KMS-11 (cell line): ENCODE measurements around the gene GNB1L.

Source experiments
- H2AFZ ChIP-seq: fragments of 200-600 bp; sonication (generic); 2 replicates; pipeline ENCODE4 v1.6.1; 2016; ENCODE audit warnings: antibody characterized with exemption, mixed run types, low read depth
- H3K27ac ChIP-seq: fragments of 200-600 bp; sonication (generic); 2 replicates; pipeline ENCODE4 v1.6.1; 2016; ENCODE audit warnings: mild to moderate bottlenecking, mixed run types
- H3K27me3 ChIP-seq: fragments of 200-600 bp; sonication (generic); 2 replicates; pipeline ENCODE4 v1.6.1; 2017; ENCODE audit warnings: mild to moderate bottlenecking, low read depth, mixed run types, moderate library complexity; ENCODE audit not compliant: insufficient read depth
- H3K36me3 ChIP-seq: fragments of 200-600 bp; sonication (generic); 2 replicates; pipeline ENCODE4 v1.6.1; 2017; ENCODE audit warnings: mild to moderate bottlenecking, mixed run types; ENCODE audit not compliant: insufficient read depth
- H3K4me1 ChIP-seq: fragments of 200-600 bp; sonication (generic); 2 replicates; pipeline ENCODE4 v1.6.1; 2016; ENCODE audit warnings: mild to moderate bottlenecking, low read depth, mixed run types; ENCODE audit not compliant: poor library complexity, severe bottlenecking
- H3K4me2 ChIP-seq: fragments of 200-600 bp; sonication (generic); 2 replicates; pipeline ENCODE4 v1.7.0; 2016; ENCODE audit warnings: mild to moderate bottlenecking, mixed run types
- H3K4me3 ChIP-seq: fragments of 200-600 bp; sonication (generic); IDR thresholded peaks from 2 replicates; pipeline ENCODE4 v1.6.1; 2017; ENCODE audit warnings: low read depth, low read length, mixed read lengths; ENCODE audit not compliant: insufficient read depth
- H3K79me2 ChIP-seq: fragments of 200-600 bp; sonication (generic); 2 replicates; pipeline ENCODE4 v1.6.1; 2016; ENCODE audit warnings: low read depth, mixed run types; ENCODE audit not compliant: insufficient read depth
- H3K9ac ChIP-seq: fragments of 200-600 bp; sonication (generic); 2 replicates; pipeline ENCODE4 v1.6.1; 2016; ENCODE audit warnings: mild to moderate bottlenecking, mixed run types
- H4K20me1 ChIP-seq: fragments of 200-600 bp; sonication (generic); 2 replicates; pipeline ENCODE4 v1.6.1; 2016; ENCODE audit warnings: mild to moderate bottlenecking, mixed run types; ENCODE audit not compliant: insufficient read depth
- CTCF ChIP-seq: fragments of 200-600 bp; sonication (generic); conservative IDR thresholded peaks from 2 replicates; pipeline ENCODE4 v1.6.1; 2017; ENCODE audit warnings: low read depth, mild to moderate bottlenecking, antibody characterized with exemption, low read length, moderate library complexity, mixed read lengths

GNB1L gene

GRCh38 chr22:19815823-19816290 lies 38.8 kb downstream of the GNB1L start:
- H3K9ac ChIP-seq = no peak overlapping the region
- H3K27me3 ChIP-seq = no peaks in the 10 kb centered on the region
- no peak overlapping the region for H2AFZ ChIP-seq
- H4K20me1 ChIP-seq = no peaks in the 10 kb centered on the region
- no peak overlapping the region for H3K27ac ChIP-seq
- no peak for TF ChIP-seq CTCF
- no peaks in the 10 kb centered on the region for H3K4me1 ChIP-seq
- no peak overlapping the region for H3K4me2 ChIP-seq
- H3K79me2 ChIP-seq = no peaks in the 10 kb centered on the region
- no peak overlapping the region for H3K4me3 ChIP-seq
- no peaks in the 10 kb centered on the region for H3K36me3 ChIP-seq

- Histone ChIP-seq H2AFZ (no peak overlapping the region), H3K79me2 (no peaks in the 10 kb centered on the region), H3K27ac (no peak overlapping the region), H3K27me3 (no peaks in the 10 kb centered on the region), H4K20me1 (no peaks in the 10 kb centered on the region), H3K4me2 (no peak overlapping the region), H3K36me3 (no peaks in the 10 kb centered on the region), H3K4me3 (no peak overlapping the region), H3K9ac (no peak overlapping the region), H3K4me1 (no peaks in the 10 kb centered on the region)
- TF ChIP-seq CTCF = no peak
These were observed 39.4 kb downstream of the GNB1L start for GRCh38 chr22:19815093-19815822.

- no peaks in the 10 kb centered on the region for H3K27me3 ChIP-seq
- TF ChIP-seq CTCF = no peak
- no peak overlapping the region for H3K4me3 ChIP-seq
- H3K36me3 ChIP-seq = no peaks in the 10 kb centered on the region
- H3K4me1 ChIP-seq = no peaks in the 10 kb centered on the region
- no peak overlapping the region for H3K4me2 ChIP-seq
- H2AFZ ChIP-seq = no peak overlapping the region
- H3K9ac ChIP-seq = no peak overlapping the region
- H4K20me1 ChIP-seq = no peaks in the 10 kb centered on the region
- H3K79me2 ChIP-seq = no peaks in the 10 kb centered on the region
- H3K27ac ChIP-seq = no peak overlapping the region
These were observed 40.2 kb downstream of the GNB1L start for GRCh38 chr22:19814428-19814827.

GRCh38 chr22:19812910-19813309 lies 41.8 kb downstream of the GNB1L start:
- Histone ChIP-seq H3K4me2 (no peak overlapping the region), H3K27me3 (no peaks in the 10 kb centered on the region), H3K36me3 (no peaks in the 10 kb centered on the region), H2AFZ (no peak overlapping the region), H3K4me1 (no peaks in the 10 kb centered on the region), H4K20me1 (no peaks in the 10 kb centered on the region), H3K27ac (no peak overlapping the region), H3K9ac (no peak overlapping the region), H3K4me3 (no peak overlapping the region), H3K79me2 (no peaks in the 10 kb centered on the region)
- no peak for TF ChIP-seq CTCF
